ENCODE results near the gene TTC28. TPM values are rescaled to one million over a fixed set of nuclear protein-coding genes. Genes with fewer than 3 reads are reported as not detected.
"Not testable (repeated sequence)": the region's sequence is repeated elsewhere in the genome, so short reads cannot be mapped to it uniquely, and the experiment has no call there.

TTC28 gene
- total RNA-seq, 1 donor from 2014 or later: 1.3 TPM

- FAIRE-seq: no peak
- no peak for DNase-seq (ENCODE audit: low read depth)
- Histone ChIP-seq H3K27me3 (ENCODE audit: control insufficient read depth, insufficient read depth, low read length) (no peaks in the 10 kb centered on the region), H3K4me3 (ENCODE audit: low read depth, low read length) (no peak overlapping the region), H3K36me3 (ENCODE audit: control insufficient read depth, insufficient read depth, low read length) (no peaks in the 10 kb centered on the region)
- TF ChIP-seq CTCF (IDR thresholded peaks at IDR 0.05; ENCODE audit: insufficient read depth, low read length, severe bottlenecking): no peak
These were observed 60.4 kb downstream of the TTC28 start for GRCh38 chr22:28619236-28619635.

- FAIRE-seq; H3K4me3 ChIP-seq (ENCODE audit: low read depth, low read length); DNase-seq (ENCODE audit: low read depth); H3K27me3 ChIP-seq (ENCODE audit: control insufficient read depth, insufficient read depth, low read length); H3K36me3 ChIP-seq (ENCODE audit: control insufficient read depth, insufficient read depth, low read length): not testable (repeated sequence)
These were observed 64.2 kb downstream of the TTC28 start for GRCh38 chr22:28615423-28615822.

GRCh38 chr22:28609921-28610320 lies 69.7 kb downstream of the TTC28 start:
- no peaks in the 10 kb centered on the region for H3K36me3 ChIP-seq (ENCODE audit: control insufficient read depth, insufficient read depth, low read length)
- DNase-seq (ENCODE audit: low read depth): no peak
- H3K4me3 ChIP-seq (ENCODE audit: low read depth, low read length): no peak overlapping the region
- H3K27me3 ChIP-seq (ENCODE audit: control insufficient read depth, insufficient read depth, low read length): no peaks in the 10 kb centered on the region
- no peak for TF ChIP-seq CTCF (IDR thresholded peaks at IDR 0.05; ENCODE audit: insufficient read depth, low read length, severe bottlenecking)
- FAIRE-seq: no peak

- TF ChIP-seq CTCF (IDR thresholded peaks at IDR 0.05; ENCODE audit: insufficient read depth, low read length, severe bottlenecking): no peak
- Histone ChIP-seq H3K27me3 (ENCODE audit: control insufficient read depth, insufficient read depth, low read length) (no peaks in the 10 kb centered on the region), H3K4me3 (ENCODE audit: low read depth, low read length) (no peak overlapping the region), H3K36me3 (ENCODE audit: control insufficient read depth, insufficient read depth, low read length) (no peaks in the 10 kb centered on the region)
- FAIRE-seq (no peak), DNase-seq (ENCODE audit: low read depth) (no peak)
These were observed 71.1 kb downstream of the TTC28 start for GRCh38 chr22:28608546-28608945.

- TF ChIP-seq CTCF (IDR thresholded peaks at IDR 0.05; ENCODE audit: insufficient read depth, low read length, severe bottlenecking): no peak
- FAIRE-seq (no peak), DNase-seq (ENCODE audit: low read depth) (no peak)
- Histone ChIP-seq H3K4me3 (ENCODE audit: low read depth, low read length) (no peak overlapping the region), H3K27me3 (ENCODE audit: control insufficient read depth, insufficient read depth, low read length) (no peaks in the 10 kb centered on the region), H3K36me3 (ENCODE audit: control insufficient read depth, insufficient read depth, low read length) (no peaks in the 10 kb centered on the region)
These were observed 71.8 kb downstream of the TTC28 start for GRCh38 chr22:28607795-28608194.

- H3K4me3 ChIP-seq (ENCODE audit: low read depth, low read length): no peak overlapping the region
- no peak for DNase-seq (ENCODE audit: low read depth)
- no peak for FAIRE-seq
- no peaks in the 10 kb centered on the region for H3K36me3 ChIP-seq (ENCODE audit: control insufficient read depth, insufficient read depth, low read length)
- H3K27me3 ChIP-seq (ENCODE audit: control insufficient read depth, insufficient read depth, low read length): no peaks in the 10 kb centered on the region
- no peak for TF ChIP-seq CTCF (IDR thresholded peaks at IDR 0.05; ENCODE audit: insufficient read depth, low read length, severe bottlenecking)
These were observed 74.5 kb downstream of the TTC28 start for GRCh38 chr22:28604966-28605761.

Measured in bronchial epithelial cell (primary cell).